ENCODE results near the gene BBS2.

The BBS2 gene

GRCh38 chr16:56518425-56518824 lies 1.4 kb downstream of the BBS2 start:
- no peak overlapping the region for H3K4me3 ChIP-seq (ENCODE audit: extremely low read depth, insufficient read depth, low read length, poor library complexity, severe bottlenecking)
- H3K36me3 ChIP-seq (ENCODE audit: control insufficient read depth, insufficient read depth, low read length): no peaks in the 10 kb centered on the region
- H3K9me3 ChIP-seq (ENCODE audit: control insufficient read depth, low read length): no peaks in the 10 kb centered on the region
- 90 to 94% methylated on average over 6 of the region's 7 CpGs for WGBS, 2 experiments (ENCODE audit: insufficient coverage in 2 of 2)
- H3K4me1 ChIP-seq (ENCODE audit: control insufficient read depth, insufficient read depth, low read length, poor library complexity, severe bottlenecking): peaks cover 3% of the 10 kb centered on the region
- H3K27ac ChIP-seq (ENCODE audit: low read depth, low read length, severe bottlenecking): no peak overlapping the region

- H3K4me1 ChIP-seq (ENCODE audit: control insufficient read depth, insufficient read depth, low read length, poor library complexity, severe bottlenecking): peaks cover 3% of the 10 kb centered on the region
- 75 to 97% methylated on average over 1 to 2 of the region's 2 CpGs for WGBS, 2 experiments (ENCODE audit: insufficient coverage in 2 of 2)
- no peaks in the 10 kb centered on the region for H3K9me3 ChIP-seq (ENCODE audit: control insufficient read depth, low read length)
- peaks cover 5% of the 10 kb centered on the region for H3K36me3 ChIP-seq (ENCODE audit: control insufficient read depth, insufficient read depth, low read length)
- H3K4me3 ChIP-seq (ENCODE audit: extremely low read depth, insufficient read depth, low read length, poor library complexity, severe bottlenecking): no peak overlapping the region
- H3K27ac ChIP-seq (ENCODE audit: low read depth, low read length, severe bottlenecking): no peak overlapping the region
Measured at GRCh38 chr16:56517206-56517605, 2.6 kb downstream of the BBS2 start.

- peaks cover 3% of the 10 kb centered on the region for H3K4me1 ChIP-seq (ENCODE audit: control insufficient read depth, insufficient read depth, low read length, poor library complexity, severe bottlenecking)
- H3K9me3 ChIP-seq (ENCODE audit: control insufficient read depth, low read length): no peaks in the 10 kb centered on the region
- WGBS, 2 experiments (ENCODE audit: insufficient coverage in 2 of 2): 77 to 97% methylated on average over 5 to 6 of the region's 6 CpGs
- no peak overlapping the region for H3K27ac ChIP-seq (ENCODE audit: low read depth, low read length, severe bottlenecking)
- peaks cover 11% of the 10 kb centered on the region for H3K36me3 ChIP-seq (ENCODE audit: control insufficient read depth, insufficient read depth, low read length)
- H3K4me3 ChIP-seq (ENCODE audit: extremely low read depth, insufficient read depth, low read length, poor library complexity, severe bottlenecking): no peak overlapping the region
Measured at GRCh38 chr16:56515665-56516064, 4.2 kb downstream of the BBS2 start.

GRCh38 chr16:56514845-56515244 lies 5.0 kb downstream of the BBS2 start:
- H3K36me3 ChIP-seq (ENCODE audit: control insufficient read depth, insufficient read depth, low read length): peaks cover 20% of the 10 kb centered on the region
- H3K4me1 ChIP-seq (ENCODE audit: control insufficient read depth, insufficient read depth, low read length, poor library complexity, severe bottlenecking): no peaks in the 10 kb centered on the region
- H3K27ac ChIP-seq (ENCODE audit: low read depth, low read length, severe bottlenecking): no peak overlapping the region
- no peak overlapping the region for H3K4me3 ChIP-seq (ENCODE audit: extremely low read depth, insufficient read depth, low read length, poor library complexity, severe bottlenecking)
- H3K9me3 ChIP-seq (ENCODE audit: control insufficient read depth, low read length): no peaks in the 10 kb centered on the region
- 68 to 83% methylated on average over 2 to 3 of the region's 3 CpGs for WGBS, 2 experiments (ENCODE audit: insufficient coverage in 2 of 2)

GRCh38 chr16:56513972-56514371 lies 5.9 kb downstream of the BBS2 start:
- 70% methylated on average over 2 of the region's 3 CpGs; no CpG with 5 or more reads in 1 of the 2 experiments for WGBS, 2 experiments (ENCODE audit: insufficient coverage in 2 of 2)
- Histone ChIP-seq H3K36me3 (ENCODE audit: control insufficient read depth, insufficient read depth, low read length) (peaks cover 28% of the 10 kb centered on the region), H3K9me3 (ENCODE audit: control insufficient read depth, low read length) (no peaks in the 10 kb centered on the region), H3K4me1 (ENCODE audit: control insufficient read depth, insufficient read depth, low read length, poor library complexity, severe bottlenecking) (no peaks in the 10 kb centered on the region), H3K27ac (ENCODE audit: low read depth, low read length, severe bottlenecking) (no peak overlapping the region), H3K4me3 (ENCODE audit: extremely low read depth, insufficient read depth, low read length, poor library complexity, severe bottlenecking) (no peak overlapping the region)

- no peak overlapping the region for H3K4me3 ChIP-seq (ENCODE audit: extremely low read depth, insufficient read depth, low read length, poor library complexity, severe bottlenecking)
- H3K36me3 ChIP-seq (ENCODE audit: control insufficient read depth, insufficient read depth, low read length): peaks cover 37% of the 10 kb centered on the region
- H3K27ac ChIP-seq (ENCODE audit: low read depth, low read length, severe bottlenecking): no peak overlapping the region
- no peaks in the 10 kb centered on the region for H3K4me1 ChIP-seq (ENCODE audit: control insufficient read depth, insufficient read depth, low read length, poor library complexity, severe bottlenecking)
- no CpG with 5 or more reads among the region's 2 CpGs for WGBS, 2 experiments (ENCODE audit: insufficient coverage in 2 of 2)
- H3K9me3 ChIP-seq (ENCODE audit: control insufficient read depth, low read length): no peaks in the 10 kb centered on the region
Measured at GRCh38 chr16:56513091-56513490, 6.7 kb downstream of the BBS2 start.

DNA sequence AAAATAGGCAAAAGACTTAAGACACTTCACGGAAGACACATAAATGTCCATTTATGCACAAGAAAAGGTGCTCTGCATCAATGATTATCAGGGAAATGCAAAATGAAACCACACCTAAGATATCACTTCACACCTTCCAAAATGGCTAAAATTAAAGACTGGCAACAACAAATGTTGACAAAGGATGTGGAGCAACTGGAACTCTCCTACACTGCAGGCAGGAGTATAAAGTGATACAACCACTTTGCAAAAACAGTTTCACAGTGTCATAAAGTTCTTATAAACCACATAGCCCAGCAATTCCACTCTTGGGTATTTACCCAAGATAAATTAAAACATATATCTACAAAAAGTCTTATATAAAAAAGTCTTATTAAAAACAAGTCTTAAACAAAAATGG lies 7.8 kb downstream of the BBS2 start:
- H3K27ac ChIP-seq (ENCODE audit: low read depth, low read length, severe bottlenecking): no peak overlapping the region
- H3K4me3 ChIP-seq (ENCODE audit: extremely low read depth, insufficient read depth, low read length, poor library complexity, severe bottlenecking): no peak overlapping the region
- WGBS, 2 experiments (ENCODE audit: insufficient coverage in 2 of 2): 75 to 100% methylated on average over 1 of the region's 1 CpG
- H3K9me3 ChIP-seq (ENCODE audit: control insufficient read depth, low read length): no peaks in the 10 kb centered on the region
- no peaks in the 10 kb centered on the region for H3K4me1 ChIP-seq (ENCODE audit: control insufficient read depth, insufficient read depth, low read length, poor library complexity, severe bottlenecking)
- peaks cover 38% of the 10 kb centered on the region for H3K36me3 ChIP-seq (ENCODE audit: control insufficient read depth, insufficient read depth, low read length)

DNA sequence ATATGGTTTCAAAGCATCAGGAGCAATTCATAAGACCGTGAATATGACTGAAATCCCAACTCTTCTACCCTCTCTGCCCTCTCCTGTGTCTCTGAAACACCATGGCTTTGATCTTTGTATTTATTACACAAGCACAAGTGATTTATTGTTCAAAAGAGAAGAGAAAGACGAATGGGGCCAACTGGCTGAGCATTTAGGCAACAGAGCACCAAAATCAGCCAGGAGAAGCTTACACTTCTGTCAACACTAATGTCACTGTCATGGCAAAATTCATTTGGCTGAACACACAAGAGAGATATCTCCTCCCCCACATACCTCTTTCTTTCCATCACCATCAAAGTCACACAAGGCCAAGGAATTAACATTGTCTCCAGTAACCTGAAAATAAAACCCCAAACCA lies 9.3 kb downstream of the BBS2 start:
- H3K36me3 ChIP-seq (ENCODE audit: control insufficient read depth, insufficient read depth, low read length): peaks cover 43% of the 10 kb centered on the region

DNA sequence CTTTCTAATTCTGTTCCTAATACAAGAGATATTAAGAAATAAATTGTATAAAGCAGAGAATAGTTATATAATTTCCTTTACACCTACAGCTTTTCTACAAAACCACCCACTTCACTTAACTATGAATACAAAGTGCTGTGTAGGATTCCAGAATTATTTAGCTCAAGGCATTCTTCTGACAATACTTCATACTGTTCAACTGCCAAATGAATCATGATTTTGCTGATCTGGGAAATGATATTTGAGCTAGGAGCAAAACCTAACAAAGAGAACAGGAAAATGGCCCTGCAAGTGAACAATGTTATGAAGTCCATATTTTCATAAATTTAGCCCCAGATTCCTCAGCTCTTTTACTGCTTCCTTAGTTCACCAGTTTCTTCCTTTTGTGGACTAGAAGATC lies 12.9 kb downstream of the BBS2 start:
- Histone ChIP-seq H3K4me1 (ENCODE audit: control insufficient read depth, insufficient read depth, low read length, poor library complexity, severe bottlenecking) (no peaks in the 10 kb centered on the region), H3K36me3 (ENCODE audit: control insufficient read depth, insufficient read depth, low read length) (peaks cover 56% of the 10 kb centered on the region), H3K27ac (ENCODE audit: low read depth, low read length, severe bottlenecking) (no peak overlapping the region)

More for the DNA sequence above, 9.3 kb downstream of the BBS2 start:
- H3K4me3 ChIP-seq (ENCODE audit: extremely low read depth, insufficient read depth, low read length, poor library complexity, severe bottlenecking): no peak overlapping the region
- 67% methylated on average over 1 of the region's 2 CpGs; no CpG with 5 or more reads in 1 of the 2 experiments for WGBS, 2 experiments (ENCODE audit: insufficient coverage in 2 of 2)
- H3K9me3 ChIP-seq (ENCODE audit: control insufficient read depth, low read length): no peaks in the 10 kb centered on the region
- H3K4me1 ChIP-seq (ENCODE audit: control insufficient read depth, insufficient read depth, low read length, poor library complexity, severe bottlenecking): no peaks in the 10 kb centered on the region
- H3K27ac ChIP-seq (ENCODE audit: low read depth, low read length, severe bottlenecking): no peak overlapping the region

GRCh38 chr16:56505181-56505580 lies 14.6 kb downstream of the BBS2 start:
- WGBS, 2 experiments (ENCODE audit: insufficient coverage in 2 of 2): 80% methylated on average over 1 of the region's 3 CpGs; no CpG with 5 or more reads in 1 of the 2 experiments
- H3K27ac ChIP-seq (ENCODE audit: low read depth, low read length, severe bottlenecking): no peak overlapping the region
- peaks cover 59% of the 10 kb centered on the region for H3K36me3 ChIP-seq (ENCODE audit: control insufficient read depth, insufficient read depth, low read length)
- H3K9me3 ChIP-seq (ENCODE audit: control insufficient read depth, low read length): no peaks in the 10 kb centered on the region
- no peaks in the 10 kb centered on the region for H3K4me1 ChIP-seq (ENCODE audit: control insufficient read depth, insufficient read depth, low read length, poor library complexity, severe bottlenecking)
- no peak overlapping the region for H3K4me3 ChIP-seq (ENCODE audit: extremely low read depth, insufficient read depth, low read length, poor library complexity, severe bottlenecking)

More for the DNA sequence above, 12.9 kb downstream of the BBS2 start:
- Histone ChIP-seq H3K9me3 (ENCODE audit: control insufficient read depth, low read length) (no peaks in the 10 kb centered on the region), H3K4me3 (ENCODE audit: extremely low read depth, insufficient read depth, low read length, poor library complexity, severe bottlenecking) (no peak overlapping the region)

DNA sequence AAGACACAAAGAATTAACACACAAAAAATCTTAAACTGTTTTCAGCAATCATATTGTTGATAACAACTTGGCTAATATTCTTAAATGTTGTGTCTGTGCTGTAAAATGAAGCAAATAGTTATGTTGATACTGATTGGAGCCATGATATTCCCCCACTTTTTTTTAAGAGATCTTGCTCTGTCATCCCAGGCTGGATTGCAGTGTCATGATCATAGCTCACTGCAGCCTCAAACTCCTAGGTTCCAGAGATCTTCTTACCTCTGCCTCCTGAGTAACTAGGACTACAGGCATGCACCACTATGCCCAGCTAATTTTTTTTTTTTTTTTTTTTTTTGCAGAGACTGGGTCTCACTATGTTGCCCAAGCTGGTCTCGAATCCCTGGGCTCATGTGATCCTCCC lies 26.0 kb downstream of the BBS2 start:
- no peaks in the 10 kb centered on the region for H3K4me1 ChIP-seq (ENCODE audit: control insufficient read depth, insufficient read depth, low read length, poor library complexity, severe bottlenecking)
- peaks cover 16% of the 10 kb centered on the region for H3K36me3 ChIP-seq (ENCODE audit: control insufficient read depth, insufficient read depth, low read length)
- 86% methylated on average over 1 of the region's 1 CpG; no CpG with 5 or more reads in 1 of the 2 experiments for WGBS, 2 experiments (ENCODE audit: insufficient coverage in 2 of 2)
- no peak overlapping the region for H3K27ac ChIP-seq (ENCODE audit: low read depth, low read length, severe bottlenecking)
- H3K9me3 ChIP-seq (ENCODE audit: control insufficient read depth, low read length): no peaks in the 10 kb centered on the region
- H3K4me3 ChIP-seq (ENCODE audit: extremely low read depth, insufficient read depth, low read length, poor library complexity, severe bottlenecking): no peak overlapping the region
